C4-2B (cell line): ENCODE measurements around the gene SGSM2.

ENCODE experiments used
- CTCF ChIP-seq: fragments of 450-650 bp; conservative IDR thresholded peaks from 2 replicates; pipeline ENCODE4 v1.5.1; 2017; ENCODE audit warnings: mild to moderate bottlenecking
- ZFX ChIP-seq: fragments of 450-650 bp; IDR thresholded peaks from 2 replicates; pipeline ENCODE4 v1.6.1; 2017

DNA sequence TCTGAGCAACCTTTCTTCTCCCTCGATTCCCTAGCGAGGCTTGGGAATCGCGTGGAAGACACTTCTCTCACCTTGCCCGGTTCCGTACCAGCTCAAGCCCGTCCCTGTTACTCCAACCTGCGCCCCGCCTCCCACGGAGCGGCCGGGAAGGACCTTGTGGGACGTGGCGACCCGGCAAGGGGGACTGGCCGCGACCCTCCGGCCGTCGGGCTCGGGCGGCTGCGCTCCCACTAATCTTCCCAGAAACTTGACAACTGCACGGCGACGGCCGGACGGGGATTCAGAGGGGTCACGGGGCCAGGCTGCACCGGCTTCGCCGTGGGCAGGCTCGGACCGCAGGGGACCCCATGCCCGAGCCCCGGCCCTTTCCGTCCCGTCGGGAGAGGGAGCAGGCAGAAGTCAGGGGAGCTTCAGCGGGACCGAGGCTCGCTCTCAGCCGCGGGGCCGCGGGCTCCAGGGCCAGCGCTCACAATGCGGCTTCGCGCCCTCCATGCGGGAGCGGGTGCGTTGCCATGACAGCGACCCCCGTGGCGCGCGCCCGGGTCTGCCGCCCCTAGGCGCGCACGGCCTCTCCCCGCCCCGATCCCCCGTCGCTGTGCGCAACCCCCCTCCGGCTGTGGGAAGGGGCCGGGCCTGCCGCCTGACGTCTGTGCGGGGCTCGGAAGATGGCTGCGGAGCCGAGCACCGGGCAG lies at the start of gene SGSM2:
- TF ChIP-seq CTCF, result no peak
- TF ChIP-seq ZFX, result no peak
